CD4-positive, alpha-beta T cell treated with Interferon alpha-2 for 1 hour (primary cell): ENCODE data around the gene KRTAP5-7.
"Not testable (repeated sequence)": the region's sequence is repeated elsewhere in the genome, so short reads cannot be mapped to it uniquely, and the experiment has no call there.

Experiments
- DNase-seq, 2 donors: peaks; one replicate each; pipeline ENCODE4 v3.0.0-alpha.2; 2020 to 2022

Gene KRTAP5-7

GRCh38 chr11:71564430-71564829, 37.4 kb downstream of the KRTAP5-7 start:
- DNase-seq, result no peak

- no peak for DNase-seq
Observed at GRCh38 chr11:71565263-71565662, 38.2 kb downstream of the KRTAP5-7 start, which contains the start of gene KRTAP5-10. TSS of gene KRTAP5-10 (plus strand) at chr11:71565563. CDS start at chr11:71565588, 25 bp downstream.

- DNase-seq, result no peak
Observed at GRCh38 chr11:71566081-71566620, 39.1 kb downstream of the KRTAP5-7 start.

GRCh38 chr11:71566626-71567599, 39.8 kb downstream of the KRTAP5-7 start:
- not testable (repeated sequence) for DNase-seq

- DNase-seq, result not testable (repeated sequence)
Observed at GRCh38 chr11:71567633-71568032, 40.6 kb downstream of the KRTAP5-7 start.

GRCh38 chr11:71568704-71569349, 41.8 kb downstream of the KRTAP5-7 start:
- DNase-seq, result no peak

- not testable (repeated sequence) for DNase-seq
Observed at GRCh38 chr11:71571101-71571850, 44.2 kb downstream of the KRTAP5-7 start.

GRCh38 chr11:71572811-71573210, 45.7 kb downstream of the KRTAP5-7 start:
- DNase-seq, result no peak

- DNase-seq, result no peak
Observed at GRCh38 chr11:71574418-71574817, 47.4 kb downstream of the KRTAP5-7 start.

GRCh38 chr11:71575723-71576424, 48.8 kb downstream of the KRTAP5-7 start:
- no peak for DNase-seq

GRCh38 chr11:71576688-71577465, 49.8 kb downstream of the KRTAP5-7 start:
- not testable (repeated sequence) for DNase-seq

- no peak for DNase-seq
Observed at GRCh38 chr11:71577469-71578004, 50.5 kb downstream of the KRTAP5-7 start.
